IPS-11a (cell line): ENCODE measurements around the gene SMIM10L2A.
A peak's percentile ranks its signal among the peaks of the same experiment; 100 is the strongest.
"Not testable (repeated sequence)": the region's sequence is repeated elsewhere in the genome, so short reads cannot be mapped to it uniquely, and the experiment has no call there.

Source experiments
- H3K4me3 ChIP-seq: one replicate; pipeline ENCODE4 v1.5.1; 2013; ENCODE audit warnings: low read depth, low read length, control low read depth

The SMIM10L2A gene

DNA sequence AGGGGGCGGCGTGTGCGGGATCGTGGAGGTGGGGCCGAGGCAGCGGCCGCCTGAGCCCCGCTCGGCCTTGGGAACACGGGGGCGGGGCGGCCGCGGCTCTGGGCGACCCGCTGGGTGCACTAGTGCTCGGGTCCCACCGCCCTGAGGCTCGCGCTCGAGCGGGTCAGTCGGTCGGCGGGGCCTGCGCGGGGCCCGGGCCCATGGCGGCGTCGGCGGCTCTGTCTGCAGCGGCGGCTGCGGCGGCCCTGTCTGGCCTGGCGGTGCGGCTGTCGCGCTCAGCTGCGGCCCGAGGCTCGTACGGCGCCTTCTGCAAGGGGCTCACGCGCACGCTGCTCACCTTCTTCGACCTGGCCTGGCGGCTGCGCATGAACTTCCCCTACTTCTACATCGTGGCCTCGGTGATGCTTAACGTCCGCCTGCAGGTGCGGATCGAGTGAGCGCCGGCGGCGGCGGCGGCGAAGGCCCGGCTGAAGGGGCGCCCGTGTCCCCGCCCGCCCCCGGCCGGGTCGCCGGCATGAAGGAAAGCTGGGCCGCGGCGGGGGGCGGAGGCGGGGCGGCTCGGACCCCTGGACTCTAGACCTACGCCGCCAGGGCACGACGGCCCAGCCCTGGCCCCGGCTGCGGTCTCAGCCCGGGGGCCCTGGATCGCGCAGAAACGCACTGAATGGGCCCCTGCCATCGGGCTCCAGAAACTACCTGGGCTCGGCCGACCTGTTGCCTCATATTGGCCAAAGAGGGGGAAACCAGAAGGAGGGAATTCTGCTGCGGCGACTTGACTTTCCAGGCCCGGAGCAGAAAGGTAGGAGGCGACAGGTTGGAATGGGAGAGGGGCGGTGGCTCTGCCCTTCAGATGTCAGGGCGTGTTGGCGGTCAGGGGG is at the start of gene SMIM10L2A:
Gene SMIM10L2A (plus strand): TSS at position 13 of the 878 bp plus-strand sequence. CDS start 188 bp downstream, at position 201.
- peak within 1 kb of the TSS; percentile 33 for H3K4me3 ChIP-seq

DNA sequence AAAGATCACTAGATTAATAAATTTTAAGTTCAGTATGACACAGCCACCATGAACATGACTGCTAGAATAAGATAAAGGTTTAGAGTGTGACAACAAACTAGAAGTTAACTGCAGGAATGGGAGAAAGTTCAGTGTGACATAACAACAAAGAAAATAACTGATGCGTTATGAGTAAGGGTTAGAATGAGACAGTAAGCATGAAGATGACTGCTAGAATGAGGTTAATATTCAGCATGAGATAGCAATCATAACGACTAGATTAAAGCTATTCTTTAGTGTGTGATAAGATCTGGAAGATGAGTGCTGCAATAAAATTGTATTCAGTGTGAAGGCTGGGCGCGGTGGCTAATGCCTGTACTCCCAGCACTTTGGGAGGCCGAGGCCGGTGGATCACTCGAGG is 48.4 kb upstream of the SMIM10L2A start:
- no peak overlapping the region for H3K4me3 ChIP-seq

GRCh38 chrX:135382260-135382659 is 39.5 kb upstream of the SMIM10L2A start:
- no peak overlapping the region for H3K4me3 ChIP-seq

DNA sequence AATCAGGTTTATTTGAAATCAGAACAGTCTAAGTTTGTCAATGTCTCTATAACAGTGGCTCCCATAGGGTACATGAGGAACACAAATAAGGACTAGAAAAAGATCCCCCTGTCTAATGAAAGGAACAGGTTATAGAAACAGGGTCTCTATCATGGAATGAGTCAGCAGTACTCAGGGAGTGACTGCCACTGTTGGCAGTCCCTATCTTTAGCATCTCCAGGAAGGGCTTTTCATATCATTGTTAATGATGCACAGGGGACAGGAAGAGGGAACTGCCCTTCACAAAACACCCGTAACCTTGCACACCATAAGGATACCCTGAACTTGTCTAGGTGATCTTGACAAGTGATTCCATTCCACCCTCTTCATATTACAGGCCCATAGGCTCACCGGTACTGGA is 38.5 kb upstream of the SMIM10L2A start:
- no peak overlapping the region for H3K4me3 ChIP-seq

GRCh38 chrX:135384161-135384836 is 37.4 kb upstream of the SMIM10L2A start:
- H3K4me3 ChIP-seq, result no peak overlapping the region

DNA sequence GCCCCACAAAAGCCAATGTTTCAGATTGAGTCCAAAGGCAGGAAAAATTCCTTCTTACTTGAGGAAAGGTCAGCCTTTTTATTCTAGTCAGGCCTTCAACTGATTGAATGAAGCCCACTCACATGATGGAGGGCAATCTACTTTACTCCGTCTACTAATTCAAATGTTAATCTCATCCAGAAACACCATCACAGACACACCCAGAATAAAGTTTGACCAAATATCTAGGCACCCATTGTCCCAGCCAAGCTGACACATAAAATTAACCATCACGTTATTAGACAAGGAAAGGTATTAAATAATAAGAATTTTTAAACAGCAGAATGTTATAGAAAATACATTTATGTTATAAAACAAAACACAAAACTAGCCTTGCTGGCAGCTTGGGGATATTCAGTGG is 32.9 kb upstream of the SMIM10L2A start:
- no peak overlapping the region for H3K4me3 ChIP-seq

- no peak overlapping the region for H3K4me3 ChIP-seq
Measured at GRCh38 chrX:135389243-135389642, 32.5 kb upstream of the SMIM10L2A start.

DNA sequence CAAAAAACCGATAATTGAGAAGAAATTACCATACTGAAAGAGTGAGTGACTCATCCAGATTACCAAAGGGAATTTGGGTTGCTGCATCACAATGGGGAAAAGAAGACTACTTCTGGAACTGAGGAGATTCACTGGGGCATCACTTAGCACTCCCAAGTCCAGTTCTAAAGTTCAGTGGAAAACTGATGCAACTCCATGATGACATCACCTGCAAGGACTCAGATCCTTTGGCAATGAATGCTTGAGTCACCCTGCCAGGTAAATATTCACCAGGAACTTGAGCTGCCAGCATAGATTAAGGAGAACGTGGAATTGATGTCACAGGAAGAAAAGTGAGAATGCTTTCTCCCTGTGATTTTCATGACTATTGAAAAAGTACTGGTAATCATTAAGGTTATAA is 32.0 kb upstream of the SMIM10L2A start:
- H3K4me3 ChIP-seq, result no peak overlapping the region

DNA sequence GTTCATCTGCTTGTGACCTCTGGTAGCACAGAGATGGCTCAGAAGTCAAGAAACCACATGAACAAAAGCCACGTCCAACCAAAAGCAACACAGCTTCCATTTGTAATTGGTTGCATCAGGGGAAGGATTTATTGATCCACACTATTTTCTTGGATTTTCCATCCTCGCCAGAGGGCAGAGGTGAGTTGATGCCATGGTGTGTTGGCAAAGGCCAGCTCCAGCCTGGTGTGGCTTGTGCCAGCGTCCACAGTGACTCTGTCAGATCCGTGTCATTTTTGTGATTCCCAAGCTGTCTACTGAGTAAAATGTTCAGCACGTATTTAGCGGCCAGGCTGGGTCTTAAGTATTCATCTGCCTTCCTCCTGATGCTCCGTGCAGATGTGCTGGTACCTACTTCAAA is 30.0 kb upstream of the SMIM10L2A start:
- H3K4me3 ChIP-seq, result no peak overlapping the region

DNA sequence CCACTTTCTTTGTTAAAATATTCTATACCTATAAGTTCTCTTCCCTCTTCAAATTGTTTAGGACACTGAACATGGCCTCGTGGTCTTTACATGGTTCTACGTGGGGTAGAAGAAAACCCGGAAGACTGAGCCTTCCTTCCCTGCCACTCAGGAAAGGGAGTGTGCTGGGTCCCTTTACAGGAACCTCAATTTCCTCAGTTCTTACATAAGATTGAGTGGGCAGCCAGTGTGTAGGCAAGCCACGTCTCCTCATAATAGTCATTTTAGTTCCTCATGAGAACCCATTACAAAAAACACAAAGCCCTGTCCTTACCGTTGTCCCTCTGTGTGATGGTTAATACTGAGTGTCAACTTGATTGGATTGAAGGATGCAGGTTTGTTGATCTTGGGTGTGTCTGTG is 28.7 kb upstream of the SMIM10L2A start:
- H3K4me3 ChIP-seq, result no peak overlapping the region

DNA sequence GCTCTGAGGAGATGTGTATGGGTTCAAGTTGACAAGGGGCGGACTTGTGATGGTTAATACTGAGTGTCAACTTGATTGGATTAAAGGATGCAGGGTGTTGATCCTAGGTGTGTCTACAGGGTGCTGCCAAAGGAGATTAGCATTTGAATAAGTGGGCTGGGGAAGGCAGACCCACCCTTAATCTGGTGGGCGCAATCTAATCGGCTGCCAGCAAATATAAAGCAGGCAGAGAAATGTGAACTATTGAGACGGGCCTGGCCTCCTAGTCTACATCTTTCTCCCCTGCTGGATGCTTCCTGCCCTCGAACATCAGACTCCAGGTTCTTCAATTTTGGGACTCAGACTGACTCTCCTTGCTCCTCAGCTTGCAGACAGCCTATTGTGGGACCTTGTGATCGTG is 26.7 kb upstream of the SMIM10L2A start:
- no peak overlapping the region for H3K4me3 ChIP-seq

GRCh38 chrX:135396109-135396508 is 25.6 kb upstream of the SMIM10L2A start:
- no peak overlapping the region for H3K4me3 ChIP-seq

- H3K4me3 ChIP-seq, result no peak overlapping the region
Measured at GRCh38 chrX:135396566-135396965, 25.2 kb upstream of the SMIM10L2A start.

- no peak overlapping the region for H3K4me3 ChIP-seq
Measured at GRCh38 chrX:135397652-135398051, 24.1 kb upstream of the SMIM10L2A start.

DNA sequence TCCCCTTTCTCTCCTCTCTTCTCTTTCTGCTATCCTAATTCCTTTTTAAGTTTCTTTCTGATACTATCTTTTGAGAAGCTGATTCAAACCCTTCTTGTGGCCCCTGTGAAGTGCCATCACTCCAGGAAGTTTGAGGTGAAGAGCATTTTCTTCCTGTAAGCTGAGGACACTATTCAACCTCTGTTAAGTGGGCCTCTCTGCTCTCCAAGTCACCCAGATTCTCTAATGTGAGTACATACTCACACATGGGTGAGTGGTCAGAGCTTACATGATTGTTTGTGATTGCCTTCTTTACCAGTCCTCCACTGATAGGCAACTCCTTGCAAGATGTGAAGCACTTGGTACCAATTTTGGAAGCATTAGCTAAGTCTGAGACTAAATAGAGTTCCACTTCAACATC is 18.4 kb upstream of the SMIM10L2A start:
- H3K4me3 ChIP-seq, result no peak overlapping the region

DNA sequence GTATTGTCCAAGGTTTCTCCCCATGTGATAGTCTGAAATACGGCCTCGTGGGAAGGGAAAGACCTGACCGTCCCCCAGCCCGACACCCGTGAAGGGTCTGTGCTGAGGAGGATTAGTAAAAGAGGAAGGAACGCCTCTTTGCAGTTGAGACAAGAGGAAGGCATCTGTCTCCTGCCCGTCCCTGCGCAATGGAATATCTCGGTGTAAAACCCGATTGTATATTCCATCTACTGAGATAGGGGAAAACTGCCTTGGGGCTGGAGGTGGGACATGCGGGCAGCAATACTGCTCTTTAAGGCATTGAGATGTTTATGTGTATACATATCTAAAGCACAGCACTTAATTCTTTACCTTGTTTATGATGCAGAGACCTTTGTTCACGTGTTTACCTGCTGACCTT is 15.3 kb upstream of the SMIM10L2A start:
- H3K4me3 ChIP-seq, result not testable (repeated sequence)

GRCh38 chrX:135408794-135409193 is 12.9 kb upstream of the SMIM10L2A start:
- no peak overlapping the region for H3K4me3 ChIP-seq

- no peak overlapping the region for H3K4me3 ChIP-seq
Measured at GRCh38 chrX:135410861-135411627, 10.7 kb upstream of the SMIM10L2A start.

DNA sequence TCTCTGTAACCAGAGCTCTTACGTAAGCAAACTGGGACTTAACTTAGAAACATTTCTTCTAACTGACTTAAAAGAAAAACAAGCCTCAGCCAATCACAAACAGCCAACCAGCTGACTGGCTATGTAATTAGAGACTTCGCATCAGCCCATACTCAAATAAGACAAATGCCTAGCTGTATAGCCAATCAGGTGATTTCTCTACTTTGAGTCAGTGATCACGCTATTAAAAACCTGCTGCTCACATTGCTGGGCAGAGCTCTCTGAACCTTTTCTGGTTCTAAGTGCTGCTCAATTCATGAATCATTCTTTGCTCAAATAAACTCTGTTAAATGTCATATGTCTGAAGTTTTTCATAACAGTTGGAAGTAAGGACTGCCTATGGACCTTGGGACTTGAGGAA is 9.9 kb upstream of the SMIM10L2A start:
- H3K4me3 ChIP-seq, result no peak overlapping the region

- no peak overlapping the region for H3K4me3 ChIP-seq
Measured at GRCh38 chrX:135416546-135416945, 5.2 kb upstream of the SMIM10L2A start.

GRCh38 chrX:135420831-135421230 is 913 bp upstream of the SMIM10L2A start:
- H3K4me3 ChIP-seq, result no peak overlapping the region

- H3K4me3 ChIP-seq, result no peak overlapping the region
Measured at GRCh38 chrX:135421537-135421931, 210 bp upstream of the SMIM10L2A start.
